Neural cell (in vitro differentiated cells): ENCODE data around the gene RERE. TPM values are rescaled to one million over a fixed set of nuclear protein-coding genes. Genes with fewer than 3 reads are reported as not detected.

Experiments
- H2AFZ ChIP-seq: fragments of 200-600, 300-800 bp; sonication (generic), shearing (Covaris generic); 2 replicates; pipeline ENCODE4 v1.6.0; 2014; ENCODE audit warnings: low read depth, mild to moderate bottlenecking, antibody characterized with exemption, low read length, moderate library complexity
- H3F3A ChIP-seq: fragments of 200-600 bp; shearing (Covaris generic); 2 replicates; pipeline ENCODE4 v1.6.1; 2016; ENCODE audit warnings: mild to moderate bottlenecking, moderate library complexity, mixed read lengths, antibody characterized with exemption, low read length; ENCODE audit not compliant: insufficient read depth, poor library complexity, severe bottlenecking
- H3K27ac ChIP-seq: fragments of 200-600, 300-800 bp; sonication (generic), shearing (Covaris generic); 2 replicates; pipeline ENCODE4 v1.5.1; 2014; ENCODE audit warnings: mild to moderate bottlenecking, low read length, moderate library complexity
- H3K27me3 ChIP-seq: fragments of 300-800, 200-600 bp; sonication (generic), shearing (Covaris generic); 2 replicates; pipeline ENCODE4 v1.6.0; 2014; ENCODE audit warnings: mild to moderate bottlenecking, low read depth, low read length, moderate library complexity; ENCODE audit not compliant: insufficient read depth
- H3K36me3 ChIP-seq: fragments of 300-800, 200-600 bp; sonication (generic), shearing (Covaris generic); 2 replicates; pipeline ENCODE4 v1.5.1; 2014; ENCODE audit warnings: mild to moderate bottlenecking, antibody characterized with exemption, low read length, moderate library complexity; ENCODE audit not compliant: insufficient read depth
- H3K4me2 ChIP-seq: fragments of 300-800, 200-600 bp; sonication (generic), shearing (Covaris generic); 2 replicates; pipeline ENCODE4 v1.6.0; 2014; ENCODE audit warnings: mild to moderate bottlenecking, low read length
- H3K4me3 ChIP-seq: fragments of 300-800, 200-600 bp; sonication (generic), shearing (Covaris generic); 2 replicates; pipeline ENCODE4 v1.5.1; 2014; ENCODE audit warnings: mild to moderate bottlenecking, low read length, moderate library complexity
- H3K79me2 ChIP-seq: fragments of 200-600 bp; shearing (Covaris generic); replicated peaks from 2 replicates; pipeline ENCODE4 v1.6.0; 2014; ENCODE audit warnings: mild to moderate bottlenecking, low read length, moderate library complexity; ENCODE audit not compliant: insufficient read depth
- H3K9ac ChIP-seq: fragments of 300-800, 200-600 bp; sonication (generic), shearing (Covaris generic); 2 replicates; pipeline ENCODE4 v1.6.1; 2016; ENCODE audit warnings: mild to moderate bottlenecking, low read length, mixed read lengths
- H3K9me2 ChIP-seq: fragments of 200-600 bp; shearing (Covaris generic); 2 replicates; pipeline ENCODE4 v1.6.1; 2016; ENCODE audit warnings: mild to moderate bottlenecking, low read length, mixed read lengths; ENCODE audit not compliant: insufficient read depth
- H3K9me3 ChIP-seq: fragments of 200-600, 300-800 bp; sonication (generic), shearing (Covaris generic); 2 replicates; pipeline ENCODE4 v1.6.1; 2016; ENCODE audit warnings: mild to moderate bottlenecking, mixed run types, low read length, moderate library complexity, mixed read lengths
- H4K20me1 ChIP-seq: fragments of 200-600 bp; shearing (Covaris generic); 2 replicates; pipeline ENCODE4 v1.6.1; 2016; ENCODE audit warnings: mild to moderate bottlenecking, mixed run types; ENCODE audit not compliant: insufficient read depth
- CTCF ChIP-seq: fragments of 450-650 bp; IDR thresholded peaks from 2 replicates; pipeline ENCODE4 v1.5.1; 2014; ENCODE audit warnings: antibody characterized with exemption, mild to moderate bottlenecking, moderate library complexity; ENCODE audit not compliant: poor library complexity, severe bottlenecking
- EP300 ChIP-seq: fragments of 450-650 bp; conservative IDR thresholded peaks from 2 replicates; pipeline ENCODE4 v1.6.1; 2014; ENCODE audit warnings: antibody characterized with exemption, mild to moderate bottlenecking, moderate library complexity; ENCODE audit not compliant: poor library complexity, severe bottlenecking
- EZH2 ChIP-seq: fragments of 200-600, 300-800 bp; shearing (Covaris generic), sonication (generic); IDR thresholded peaks from 2 replicates; pipeline ENCODE4 v1.6.1; 2014; ENCODE audit warnings: antibody characterized with exemption, low read length, borderline replicate concordance, mild to moderate bottlenecking; ENCODE audit not compliant: insufficient read depth, poor library complexity, severe bottlenecking
- MXI1 ChIP-seq: fragments of 450-650 bp; conservative IDR thresholded peaks from 2 replicates; pipeline ENCODE4 v1.6.1; 2014; ENCODE audit warnings: antibody characterized with exemption, mild to moderate bottlenecking; ENCODE audit not compliant: poor library complexity, severe bottlenecking
- POLR2AphosphoS5 ChIP-seq: IDR thresholded peaks from 2 replicates; pipeline ENCODE4 v1.6.1; 2012
- RAD21 ChIP-seq: fragments of 450-650 bp; conservative IDR thresholded peaks from 2 replicates; pipeline ENCODE4 v1.6.1; 2014; ENCODE audit warnings: antibody characterized with exemption, mild to moderate bottlenecking, moderate library complexity
- REST ChIP-seq: IDR thresholded peaks from 2 replicates; pipeline ENCODE4 v1.6.1; 2012; ENCODE audit warnings: borderline replicate concordance
- SMC3 ChIP-seq: fragments of 450-650 bp; conservative IDR thresholded peaks from 2 replicates; pipeline ENCODE4 v1.6.1; 2014; ENCODE audit warnings: antibody characterized with exemption, mild to moderate bottlenecking, moderate library complexity; ENCODE audit not compliant: poor library complexity
- TAF1 ChIP-seq: IDR thresholded peaks from 2 replicates; pipeline ENCODE4 v1.6.1; 2012; ENCODE audit warnings: low read depth
- polyA plus RNA-seq: library from polyadenylated mRNA; depleted of rRNA; stranded (reverse); fragments of >200 nt; gene quantifications from 2 replicates; pipeline ENCODE4 v1.2.3, GENCODE V29; 2014

Gene RERE
- polyA plus RNA-seq, 1 donor from 2014 or later: 21.0 TPM

- Histone ChIP-seq H3K36me3 (no peaks in the 10 kb centered on the region), H3K9ac (no peak overlapping the region), H3K9me3 (no peaks in the 10 kb centered on the region), H3K9me2 (no peaks in the 10 kb centered on the region), H3K4me3 (no peak overlapping the region), H4K20me1 (no peaks in the 10 kb centered on the region), H3F3A (no peaks in the 10 kb centered on the region), H3K4me2 (no peak overlapping the region), H3K27ac (no peak overlapping the region), H2AFZ (no peak overlapping the region), H3K79me2 (no peaks in the 10 kb centered on the region), H3K27me3 (no peaks in the 10 kb centered on the region)
- no peak for TF ChIP-seq SMC3
- TF ChIP-seq EP300: no peak
- TF ChIP-seq TAF1: no peak
- TF ChIP-seq REST: no peak
- TF ChIP-seq CTCF: no peak
These were observed 513.6 kb downstream of the RERE start for GRCh38 chr1:8303876-8304275.

- no peaks in the 10 kb centered on the region for H3F3A ChIP-seq
- H3K4me2 ChIP-seq: no peak overlapping the region
- no peak overlapping the region for H2AFZ ChIP-seq
- no peak overlapping the region for H3K4me3 ChIP-seq
- no peaks in the 10 kb centered on the region for H3K79me2 ChIP-seq
- H3K9me3 ChIP-seq: no peaks in the 10 kb centered on the region
- H3K36me3 ChIP-seq: no peaks in the 10 kb centered on the region
- H3K27ac ChIP-seq: no peak overlapping the region
- TF ChIP-seq CTCF (no peak), SMC3 (no peak), RAD21 (no peak), POLR2AphosphoS5 (no peak), MXI1 (no peak), REST (no peak), TAF1 (no peak), EZH2 (no peak), EP300 (no peak)
- H3K27me3 ChIP-seq: no peaks in the 10 kb centered on the region
- H4K20me1 ChIP-seq: no peaks in the 10 kb centered on the region
- no peaks in the 10 kb centered on the region for H3K9me2 ChIP-seq
- H3K9ac ChIP-seq: no peak overlapping the region
These were observed 514.3 kb downstream of the RERE start for GRCh38 chr1:8303141-8303540.
